ENCODE results near the gene C1R.

GRCh38 chr12:7061596-7061995 lies 30.6 kb downstream of the C1R start:
- TF ChIP-seq, protein P1, sequence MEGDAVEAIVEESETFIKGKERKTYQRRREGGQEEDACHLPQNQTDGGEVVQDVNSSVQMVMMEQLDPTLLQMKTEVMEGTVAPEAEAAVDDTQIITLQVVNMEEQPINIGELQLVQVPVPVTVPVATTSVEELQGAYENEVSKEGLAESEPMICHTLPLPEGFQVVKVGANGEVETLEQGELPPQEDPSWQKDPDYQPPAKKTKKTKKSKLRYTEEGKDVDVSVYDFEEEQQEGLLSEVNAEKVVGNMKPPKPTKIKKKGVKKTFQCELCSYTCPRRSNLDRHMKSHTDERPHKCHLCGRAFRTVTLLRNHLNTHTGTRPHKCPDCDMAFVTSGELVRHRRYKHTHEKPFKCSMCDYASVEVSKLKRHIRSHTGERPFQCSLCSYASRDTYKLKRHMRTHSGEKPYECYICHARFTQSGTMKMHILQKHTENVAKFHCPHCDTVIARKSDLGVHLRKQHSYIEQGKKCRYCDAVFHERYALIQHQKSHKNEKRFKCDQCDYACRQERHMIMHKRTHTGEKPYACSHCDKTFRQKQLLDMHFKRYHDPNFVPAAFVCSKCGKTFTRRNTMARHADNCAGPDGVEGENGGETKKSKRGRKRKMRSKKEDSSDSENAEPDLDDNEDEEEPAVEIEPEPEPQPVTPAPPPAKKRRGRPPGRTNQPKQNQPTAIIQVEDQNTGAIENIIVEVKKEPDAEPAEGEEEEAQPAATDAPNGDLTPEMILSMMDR (IDR thresholded peaks at IDR 0.05 in 8 of 11, conservative IDR thresholded peaks at IDR 0.05 in 3 of 11): no peak
- TF ChIP-seq POLR2AphosphoS5 (IDR thresholded peaks at IDR 0.05): no peak
- no peak for TF ChIP-seq POLR2A (IDR thresholded peaks at IDR 0.05)
